A549 (cell line): ENCODE measurements around the gene EFNA5.

Source experiments
- BHLHE40 ChIP-seq: IDR thresholded peaks from 2 replicates; pipeline ENCODE4 v1.6.1; 2012; ENCODE audit warnings: low read depth, low read length, inconsistent platforms
- CBX2 ChIP-seq: fragments of 200-600 bp; sonication (generic); IDR thresholded peaks from 2 replicates; pipeline ENCODE4 v1.6.1; 2016; ENCODE audit warnings: low read depth, mild to moderate bottlenecking, borderline replicate concordance
- CBX8 ChIP-seq: fragments of 200-600 bp; sonication (generic); IDR thresholded peaks from 2 replicates; pipeline ENCODE4 v1.6.1; 2016
- CHD4 ChIP-seq: fragments of 200-600 bp; sonication (generic); IDR thresholded peaks from 2 replicates; pipeline ENCODE4 v1.6.1; 2016; ENCODE audit warnings: antibody characterized with exemption, mild to moderate bottlenecking, borderline replicate concordance
- ESRRA ChIP-seq: fragments of 150-350 bp; IDR thresholded peaks from 2 replicates; pipeline ENCODE4 v1.6.1; 2014; ENCODE audit warnings: mild to moderate bottlenecking, low read length, borderline replicate concordance
- JUNB ChIP-seq: fragments of >200 bp; sonication (Bioruptor Twin); formaldehyde crosslinking; IDR thresholded peaks from 2 replicates; pipeline ENCODE4 v1.6.1; 2016
- MAX ChIP-seq: IDR thresholded peaks from 2 replicates; pipeline ENCODE4 v1.6.1; 2012
- PHF8 ChIP-seq: fragments of 200-600 bp; sonication (generic); IDR thresholded peaks from 2 replicates; pipeline ENCODE4 v1.6.1; 2016; ENCODE audit warnings: low read depth, mild to moderate bottlenecking, antibody characterized with exemption, moderate library complexity, borderline replicate concordance
- POLR2A ChIP-seq: IDR thresholded peaks from 2 replicates; pipeline ENCODE4 v1.6.1; 2012; ENCODE audit warnings: mild to moderate bottlenecking, low read length
- POLR2AphosphoS2 ChIP-seq: conservative IDR thresholded peaks from 2 replicates; pipeline ENCODE4 v1.6.1; 2012; ENCODE audit warnings: low read length, improper control_type of control experiment, inconsistent platforms
- RAD21 ChIP-seq, 2 experiments: fragments of >200 bp in 1 of 2; sonication (Bioruptor Twin) in 1 of 2; formaldehyde crosslinking in 1 of 2; IDR thresholded peaks in 1 of 2; conservative IDR thresholded peaks in 1 of 2; 2 replicates in 1 of 2; 3 replicates in 1 of 2; pipeline ENCODE4 v1.6.1; 2012 to 2018; ENCODE audit warnings: inconsistent platforms in 1 of 2
- SMC3 ChIP-seq: fragments of >200 bp; sonication (Bioruptor Twin); formaldehyde crosslinking; IDR thresholded peaks from 3 replicates; pipeline ENCODE4 v1.6.1; 2018; ENCODE audit warnings: inconsistent platforms
- SREBF2 ChIP-seq: fragments of 450-650 bp; IDR thresholded peaks from 2 replicates; pipeline ENCODE4 v1.6.1; 2014; ENCODE audit warnings: mild to moderate bottlenecking, moderate library complexity
- TF ChIP-seq, protein P1 (sequence below): fragments of >200 bp; sonication (Bioruptor Twin); formaldehyde crosslinking; IDR thresholded peaks from 3 replicates; pipeline ENCODE4 v1.5.1; 2016

DNA sequence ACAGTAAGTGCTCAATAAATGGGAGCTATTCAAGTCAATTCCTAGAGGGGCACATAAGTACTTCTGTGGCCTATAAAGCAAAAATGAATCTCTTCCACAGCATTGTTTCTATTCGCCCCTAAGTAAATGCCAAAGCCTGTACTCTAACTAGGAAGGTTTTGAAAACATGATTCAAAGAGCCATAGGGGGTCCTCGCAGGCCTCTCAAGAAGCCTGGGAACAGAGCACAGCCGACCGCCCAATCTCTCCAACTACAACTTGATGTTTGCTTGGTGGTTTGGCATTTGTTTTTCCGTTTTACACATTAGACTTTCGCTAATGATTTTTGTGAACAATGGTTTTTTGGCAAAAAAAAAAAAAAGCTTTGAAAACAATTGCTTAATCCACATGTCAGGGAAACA lies 19.4 kb downstream of the EFNA5 start:
- TF ChIP-seq SREBF2 (no peak), SMC3 (no peak), ESRRA (no peak), PHF8 (no peak), RAD21 (conservative IDR thresholded peaks at IDR 0.05 in 1 of 2, IDR thresholded peaks at IDR 0.05 in 1 of 2) (no peak), MAX (no peak), CBX2 (no peak), BHLHE40 (no peak), CHD4 (no peak), POLR2AphosphoS2 (no peak), CBX8 (no peak), JUNB (no peak), POLR2A (no peak)
- TF ChIP-seq, protein P1, sequence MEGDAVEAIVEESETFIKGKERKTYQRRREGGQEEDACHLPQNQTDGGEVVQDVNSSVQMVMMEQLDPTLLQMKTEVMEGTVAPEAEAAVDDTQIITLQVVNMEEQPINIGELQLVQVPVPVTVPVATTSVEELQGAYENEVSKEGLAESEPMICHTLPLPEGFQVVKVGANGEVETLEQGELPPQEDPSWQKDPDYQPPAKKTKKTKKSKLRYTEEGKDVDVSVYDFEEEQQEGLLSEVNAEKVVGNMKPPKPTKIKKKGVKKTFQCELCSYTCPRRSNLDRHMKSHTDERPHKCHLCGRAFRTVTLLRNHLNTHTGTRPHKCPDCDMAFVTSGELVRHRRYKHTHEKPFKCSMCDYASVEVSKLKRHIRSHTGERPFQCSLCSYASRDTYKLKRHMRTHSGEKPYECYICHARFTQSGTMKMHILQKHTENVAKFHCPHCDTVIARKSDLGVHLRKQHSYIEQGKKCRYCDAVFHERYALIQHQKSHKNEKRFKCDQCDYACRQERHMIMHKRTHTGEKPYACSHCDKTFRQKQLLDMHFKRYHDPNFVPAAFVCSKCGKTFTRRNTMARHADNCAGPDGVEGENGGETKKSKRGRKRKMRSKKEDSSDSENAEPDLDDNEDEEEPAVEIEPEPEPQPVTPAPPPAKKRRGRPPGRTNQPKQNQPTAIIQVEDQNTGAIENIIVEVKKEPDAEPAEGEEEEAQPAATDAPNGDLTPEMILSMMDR: no peak
